Urothelium cell line (cell line): ENCODE measurements around the gene MRTFB.
"Not testable (repeated sequence)": the region's sequence is repeated elsewhere in the genome, so short reads cannot be mapped to it uniquely, and the experiment has no call there.

Experiments used
- DNase-seq: peaks from one replicate; pipeline ENCODE4 v3.0.0; 2011; ENCODE audit warnings: low spot score, mixed read lengths
- FAIRE-seq: peaks from 2 replicates; lab custom pipeline; 2011; peaks lifted over from hg19 to GRCh38; lab: Jason Lieb, UNC

Gene MRTFB, protein sequence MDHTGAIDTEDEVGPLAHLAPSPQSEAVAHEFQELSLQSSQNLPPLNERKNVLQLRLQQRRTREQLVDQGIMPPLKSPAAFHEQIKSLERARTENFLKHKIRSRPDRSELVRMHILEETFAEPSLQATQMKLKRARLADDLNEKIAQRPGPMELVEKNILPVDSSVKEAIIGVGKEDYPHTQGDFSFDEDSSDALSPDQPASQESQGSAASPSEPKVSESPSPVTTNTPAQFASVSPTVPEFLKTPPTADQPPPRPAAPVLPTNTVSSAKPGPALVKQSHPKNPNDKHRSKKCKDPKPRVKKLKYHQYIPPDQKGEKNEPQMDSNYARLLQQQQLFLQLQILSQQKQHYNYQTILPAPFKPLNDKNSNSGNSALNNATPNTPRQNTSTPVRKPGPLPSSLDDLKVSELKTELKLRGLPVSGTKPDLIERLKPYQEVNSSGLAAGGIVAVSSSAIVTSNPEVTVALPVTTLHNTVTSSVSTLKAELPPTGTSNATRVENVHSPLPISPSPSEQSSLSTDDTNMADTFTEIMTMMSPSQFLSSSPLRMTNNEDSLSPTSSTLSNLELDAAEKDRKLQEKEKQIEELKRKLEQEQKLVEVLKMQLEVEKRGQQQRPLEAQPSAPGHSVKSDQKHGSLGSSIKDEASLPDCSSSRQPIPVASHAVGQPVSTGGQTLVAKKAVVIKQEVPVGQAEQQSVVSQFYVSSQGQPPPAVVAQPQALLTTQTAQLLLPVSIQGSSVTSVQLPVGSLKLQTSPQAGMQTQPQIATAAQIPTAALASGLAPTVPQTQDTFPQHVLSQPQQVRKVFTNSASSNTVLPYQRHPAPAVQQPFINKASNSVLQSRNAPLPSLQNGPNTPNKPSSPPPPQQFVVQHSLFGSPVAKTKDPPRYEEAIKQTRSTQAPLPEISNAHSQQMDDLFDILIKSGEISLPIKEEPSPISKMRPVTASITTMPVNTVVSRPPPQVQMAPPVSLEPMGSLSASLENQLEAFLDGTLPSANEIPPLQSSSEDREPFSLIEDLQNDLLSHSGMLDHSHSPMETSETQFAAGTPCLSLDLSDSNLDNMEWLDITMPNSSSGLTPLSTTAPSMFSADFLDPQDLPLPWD

DNA sequence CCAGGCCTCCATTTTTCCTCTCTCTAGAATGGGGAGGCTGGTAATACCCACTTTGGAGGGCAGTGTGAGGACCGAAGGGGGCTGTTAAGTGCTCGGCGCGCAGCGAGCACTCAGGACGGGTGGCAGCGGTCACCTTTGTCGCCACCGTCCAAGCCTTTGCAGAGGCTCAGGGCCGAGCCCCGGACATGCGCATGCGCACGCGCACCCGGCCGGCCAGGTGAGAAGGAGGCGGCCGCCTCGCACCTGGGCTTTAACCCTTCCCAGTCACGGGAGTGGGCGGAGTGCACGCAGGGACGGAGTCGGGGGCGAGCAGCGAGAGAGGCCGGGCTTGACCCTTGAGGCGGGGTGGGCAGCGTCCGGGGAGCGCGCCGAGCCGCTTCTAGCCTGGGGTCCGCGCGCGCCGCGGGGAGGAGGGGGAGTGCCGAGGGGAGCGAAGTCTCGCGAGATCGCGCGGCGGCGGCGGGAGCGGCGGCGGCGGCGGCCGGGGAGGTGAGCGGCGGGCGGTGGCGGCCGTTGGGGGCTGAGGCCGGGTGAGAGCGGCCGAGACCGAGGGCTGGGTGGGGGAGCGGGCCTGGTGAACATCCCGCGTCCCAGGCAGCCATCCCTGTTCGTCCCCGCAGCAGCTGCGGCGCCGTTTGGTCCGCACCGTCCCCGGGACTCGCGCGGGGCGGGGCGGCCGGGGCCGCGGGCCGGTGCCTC, at the start of gene MRTFB:
Gene MRTFB, plus strand, starts transcription at position 443 of the 699 bp plus-strand sequence. CDS start 69,288 bp downstream, outside the sequence.
- FAIRE-seq (peak; percentile 79), DNase-seq (peak; percentile 92)

DNA sequence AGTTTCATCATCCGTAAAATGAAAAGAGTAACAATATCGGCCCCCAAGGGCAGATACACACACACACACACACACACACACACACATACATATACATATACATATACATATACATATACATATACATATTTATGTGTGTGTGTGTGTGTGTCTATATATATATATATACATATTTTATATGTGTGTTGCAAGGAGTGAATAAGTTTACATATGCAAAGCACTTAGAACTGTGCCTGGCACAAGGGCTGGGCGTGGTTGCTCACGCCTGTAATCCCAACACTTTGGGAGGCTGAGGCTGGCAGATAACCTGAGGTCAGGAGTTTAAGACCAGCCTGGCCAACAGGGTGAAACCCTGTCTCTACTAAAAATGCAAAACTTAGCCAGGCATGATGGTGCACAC, 47.6 kb upstream of the MRTFB start:
- DNase-seq, FAIRE-seq: not testable (repeated sequence)

DNA sequence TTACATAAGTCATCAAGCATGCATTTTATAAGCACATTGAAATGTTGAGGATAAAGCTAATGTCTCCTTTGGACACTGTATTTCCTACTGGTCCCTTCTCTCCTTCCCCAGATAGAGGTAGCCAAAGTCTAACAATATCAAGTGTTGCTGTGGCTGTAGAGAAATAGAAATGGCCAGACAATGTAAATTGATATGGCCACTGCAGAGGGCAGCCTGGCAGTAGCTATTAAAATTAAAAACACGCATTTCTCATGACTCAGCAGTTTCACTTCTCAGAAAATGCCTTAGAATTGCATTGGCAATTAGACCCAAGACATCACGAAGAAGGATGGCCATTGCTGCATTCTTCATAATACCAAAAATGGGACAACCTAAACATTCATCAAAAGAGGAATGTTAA, 46.8 kb upstream of the MRTFB start:
- FAIRE-seq: no peak
- no peak for DNase-seq

DNA sequence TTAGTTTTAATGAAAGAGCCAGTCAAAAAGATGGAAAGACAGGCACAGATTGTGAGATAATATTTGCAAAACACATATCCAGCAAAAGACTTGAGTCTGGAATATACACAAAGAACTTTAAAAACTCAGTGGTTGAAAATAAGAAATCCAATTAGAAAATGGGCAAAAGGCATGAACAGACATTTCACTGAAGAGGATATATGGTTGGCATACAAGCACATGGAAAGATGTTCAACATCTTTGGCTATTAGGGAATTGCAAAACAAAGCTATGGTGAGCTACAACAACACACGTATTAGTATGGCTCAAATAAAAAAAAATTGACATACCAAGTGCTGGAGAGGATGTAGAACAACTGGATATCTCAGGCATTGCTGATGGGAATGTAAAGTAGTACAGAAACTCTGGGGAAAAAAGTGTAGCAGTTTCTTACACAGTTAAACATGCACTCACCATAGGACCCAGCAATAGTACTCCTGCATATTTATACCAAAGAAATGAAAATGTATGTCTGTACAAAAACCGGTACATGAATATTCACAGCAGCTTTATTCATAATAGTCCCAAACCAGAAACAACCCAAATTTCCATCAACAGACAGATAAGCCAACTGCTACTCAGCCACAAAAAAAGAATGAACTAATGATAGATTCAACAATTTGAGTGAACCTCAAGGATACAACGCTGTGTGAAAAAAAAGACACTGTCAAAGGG, 44.4 kb upstream of the MRTFB start:
- no peak for FAIRE-seq
- no peak for DNase-seq

DNA sequence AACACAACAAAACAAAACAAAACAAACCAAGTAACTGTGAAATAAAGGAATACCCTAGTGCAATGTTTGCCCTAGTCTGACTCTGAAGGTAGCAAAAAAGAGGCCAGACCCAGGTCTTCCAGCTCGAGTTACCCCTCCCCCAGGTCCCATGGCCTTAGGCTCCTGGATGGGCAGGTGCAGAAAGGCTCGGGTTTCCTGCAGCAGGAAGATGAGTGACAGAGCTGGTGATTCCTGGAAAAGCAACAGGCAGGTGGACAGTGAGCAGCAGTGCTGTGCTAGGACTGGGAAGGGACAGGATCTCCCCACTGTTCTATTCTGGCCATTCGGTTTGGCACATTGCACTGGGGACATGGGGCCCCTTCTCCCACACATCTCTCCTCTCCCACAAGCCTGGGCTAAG, 42.9 kb upstream of the MRTFB start:
- DNase-seq (no peak), FAIRE-seq (no peak)

DNA sequence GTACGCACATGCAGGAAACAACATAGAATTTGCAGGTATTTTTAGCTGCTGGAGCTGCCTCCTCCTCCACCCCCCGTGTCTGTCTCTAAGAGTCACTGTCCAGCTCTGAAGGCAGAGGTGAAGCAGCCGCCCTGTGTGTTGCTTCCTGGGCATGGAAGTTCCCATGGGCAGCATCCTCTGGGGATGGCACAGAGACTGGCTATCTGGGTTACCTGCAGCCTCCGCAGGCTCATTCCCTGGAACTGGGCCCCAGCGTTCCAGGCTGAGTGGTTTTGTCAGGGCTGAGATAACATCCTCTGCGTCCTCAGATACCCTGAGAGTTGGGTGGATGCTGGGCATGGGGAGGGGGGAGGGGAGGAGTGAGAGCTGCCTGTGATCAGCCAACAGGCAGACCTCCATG, 41.5 kb upstream of the MRTFB start:
- DNase-seq (no peak), FAIRE-seq (no peak)

DNA sequence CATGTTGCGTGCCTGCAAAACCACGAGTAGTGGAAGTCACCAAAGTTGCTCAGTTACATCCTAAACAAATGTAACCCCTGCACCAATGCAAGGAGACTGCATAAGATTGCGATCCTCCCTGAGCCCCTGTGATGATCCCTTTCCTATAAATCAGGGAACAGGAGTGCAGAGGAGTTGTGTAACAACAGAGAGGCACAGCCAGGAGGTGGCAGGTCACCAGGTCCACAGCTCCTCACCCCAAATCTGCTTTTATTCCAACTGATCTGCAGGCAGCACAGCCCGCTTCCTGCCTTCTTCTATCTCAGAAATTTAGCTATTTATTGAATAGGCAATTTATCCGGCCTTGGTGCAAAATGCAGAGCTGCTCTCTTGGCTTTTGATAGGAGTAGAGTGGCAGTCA, 36.0 kb upstream of the MRTFB start:
- DNase-seq (no peak), FAIRE-seq (no peak)

DNA sequence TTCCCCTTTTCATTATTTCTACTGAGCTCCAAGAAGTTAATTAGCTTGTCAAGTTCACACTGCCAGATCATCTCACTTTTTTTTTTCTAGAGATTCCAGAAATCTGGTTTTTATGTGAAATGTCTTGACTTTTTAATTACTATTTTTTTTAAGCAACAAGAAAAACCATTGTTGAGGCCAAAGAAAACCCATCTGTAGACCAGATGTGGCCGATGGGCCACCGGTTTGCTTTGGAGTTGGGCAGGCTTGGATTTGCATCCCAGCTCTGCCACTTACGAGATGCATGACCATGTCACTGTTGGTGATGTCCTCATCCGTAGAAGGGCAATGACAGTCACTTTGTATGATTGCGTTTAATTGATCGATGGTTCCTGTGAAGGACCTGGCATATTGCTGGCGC, 34.2 kb upstream of the MRTFB start:
- FAIRE-seq (no peak), DNase-seq (no peak)

DNA sequence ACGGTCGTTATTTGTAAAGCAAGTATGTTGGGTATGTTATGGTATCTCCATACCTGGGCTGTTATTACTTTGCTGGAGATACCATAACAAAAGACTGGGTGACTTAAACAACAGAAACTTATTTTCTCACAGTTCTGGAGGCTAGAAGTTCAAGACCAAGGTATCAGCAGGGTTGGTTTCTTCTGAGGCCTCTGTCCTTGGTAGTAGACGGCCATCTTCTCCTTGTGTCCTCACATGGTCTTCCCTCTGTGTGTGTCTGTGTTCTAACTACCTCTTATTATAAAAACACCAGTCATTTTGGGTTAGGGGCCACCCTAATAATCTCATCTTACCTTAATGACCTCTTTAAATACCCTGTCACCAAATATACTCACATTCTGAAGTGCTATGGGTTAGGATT, 33.2 kb upstream of the MRTFB start:
- DNase-seq (no peak), FAIRE-seq (no peak)

DNA sequence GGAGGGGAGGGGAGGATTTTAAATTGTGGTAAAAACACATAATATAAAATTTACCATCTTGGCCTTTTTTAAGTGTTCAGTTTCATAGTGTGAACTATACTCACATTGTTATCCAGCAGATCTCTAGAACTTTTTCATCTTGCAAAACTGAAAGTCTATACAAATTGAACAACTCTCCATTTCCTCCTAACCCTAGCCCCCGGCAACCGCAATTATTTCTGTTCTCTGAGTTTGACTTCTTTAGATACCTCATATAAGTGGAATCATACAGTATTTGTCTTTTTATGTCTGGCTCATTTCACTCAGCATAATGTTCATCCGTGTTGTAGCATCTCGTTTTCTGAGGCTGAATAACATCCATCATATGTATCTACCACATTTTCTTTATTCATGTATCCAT, 30.0 kb upstream of the MRTFB start:
- no peak for FAIRE-seq
- no peak for DNase-seq

DNA sequence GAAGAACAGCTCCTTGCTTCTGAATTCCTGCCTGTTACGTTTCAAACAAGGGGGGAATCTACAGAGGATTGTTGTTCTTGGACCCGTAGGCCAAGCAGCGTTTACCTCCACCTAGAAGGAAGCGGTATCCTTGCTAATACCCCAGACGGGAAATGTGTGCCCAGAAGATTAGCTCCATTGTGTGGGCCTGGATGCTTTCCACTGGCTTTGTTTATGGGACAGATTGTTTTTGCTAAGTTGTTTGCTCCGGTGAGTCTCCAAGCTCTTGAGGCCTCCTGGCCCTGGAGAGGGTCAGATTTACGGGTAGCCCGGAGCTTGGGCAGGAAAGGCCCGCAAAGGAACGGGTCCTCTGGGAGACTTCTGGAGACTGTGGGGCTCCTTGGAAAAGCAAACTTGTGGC, 28.4 kb upstream of the MRTFB start:
- FAIRE-seq (no peak), DNase-seq (no peak)

DNA sequence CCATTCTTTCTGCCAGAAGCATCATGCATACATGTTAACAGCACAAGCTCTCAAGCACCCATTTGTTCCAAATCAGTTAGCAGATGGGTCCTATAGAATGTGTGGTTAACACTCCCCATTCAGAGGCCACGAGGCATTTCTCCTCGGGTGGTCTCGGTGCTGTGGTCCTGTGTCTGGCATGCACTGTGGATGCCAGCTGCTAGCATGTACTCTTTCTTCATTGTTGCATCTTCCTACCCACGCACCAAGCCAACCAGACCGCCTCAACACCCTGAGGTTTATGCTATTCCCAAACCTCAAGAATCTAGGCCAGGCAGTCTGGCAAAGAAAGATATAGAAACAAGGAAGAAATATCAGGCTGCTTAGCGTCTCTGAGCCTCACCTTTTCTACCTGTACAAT, 27.8 kb upstream of the MRTFB start:
- DNase-seq: no peak
- FAIRE-seq: no peak

DNA sequence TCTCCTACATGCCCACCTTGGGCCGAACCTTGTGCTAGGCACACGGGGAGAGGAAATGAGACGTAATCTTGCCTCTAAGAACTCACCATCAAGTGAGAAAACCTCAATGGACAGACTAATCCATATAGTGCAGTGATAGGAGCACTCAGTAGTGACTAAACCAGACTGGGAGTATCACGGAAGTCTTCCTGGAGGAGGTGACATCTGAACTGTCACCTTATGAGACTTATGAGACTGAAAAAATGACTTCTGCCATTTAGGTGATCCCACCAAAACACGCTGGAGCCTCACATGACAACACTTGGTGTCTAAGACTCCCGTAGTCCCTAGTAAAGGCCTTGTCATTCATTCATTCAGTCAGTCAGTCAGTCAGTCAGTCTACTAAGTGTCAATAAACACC, 27.3 kb upstream of the MRTFB start:
- FAIRE-seq (peak; percentile 76), DNase-seq (no peak)

DNA sequence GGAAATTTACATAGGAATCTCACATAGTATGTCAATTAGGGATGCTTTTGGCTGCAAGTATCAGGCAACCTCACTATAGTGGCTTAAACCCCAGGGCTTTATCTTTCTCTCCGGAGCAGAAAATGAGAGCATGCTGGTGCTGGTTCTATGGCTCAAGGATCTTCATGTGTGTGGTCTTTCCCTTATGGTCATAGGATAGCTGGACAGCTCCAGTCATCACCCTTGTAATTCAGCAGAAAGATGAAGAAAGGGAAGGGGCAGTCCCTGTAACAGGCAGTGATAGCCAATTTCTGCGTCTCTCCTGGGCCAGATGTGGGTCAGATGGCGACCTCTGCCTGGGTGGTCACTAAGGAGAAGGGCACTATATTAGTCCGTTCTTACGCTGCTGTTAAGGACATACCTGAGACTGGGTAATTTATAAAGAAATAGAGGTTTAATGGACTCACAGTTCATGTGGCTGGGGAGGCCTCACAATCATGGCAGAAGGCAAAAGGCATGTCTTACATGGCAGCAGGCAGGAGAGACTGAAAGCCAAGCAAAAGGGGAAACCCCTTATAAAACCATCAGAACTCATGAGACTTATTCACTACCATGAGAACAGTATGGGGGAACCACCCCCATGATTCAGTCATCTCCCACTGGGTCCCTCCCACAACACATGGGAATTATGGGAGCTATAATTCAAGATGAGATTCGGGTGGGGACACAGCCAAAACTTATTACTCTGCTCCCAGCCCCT, 23.8 kb upstream of the MRTFB start:
- FAIRE-seq, DNase-seq: not testable (repeated sequence)

DNA sequence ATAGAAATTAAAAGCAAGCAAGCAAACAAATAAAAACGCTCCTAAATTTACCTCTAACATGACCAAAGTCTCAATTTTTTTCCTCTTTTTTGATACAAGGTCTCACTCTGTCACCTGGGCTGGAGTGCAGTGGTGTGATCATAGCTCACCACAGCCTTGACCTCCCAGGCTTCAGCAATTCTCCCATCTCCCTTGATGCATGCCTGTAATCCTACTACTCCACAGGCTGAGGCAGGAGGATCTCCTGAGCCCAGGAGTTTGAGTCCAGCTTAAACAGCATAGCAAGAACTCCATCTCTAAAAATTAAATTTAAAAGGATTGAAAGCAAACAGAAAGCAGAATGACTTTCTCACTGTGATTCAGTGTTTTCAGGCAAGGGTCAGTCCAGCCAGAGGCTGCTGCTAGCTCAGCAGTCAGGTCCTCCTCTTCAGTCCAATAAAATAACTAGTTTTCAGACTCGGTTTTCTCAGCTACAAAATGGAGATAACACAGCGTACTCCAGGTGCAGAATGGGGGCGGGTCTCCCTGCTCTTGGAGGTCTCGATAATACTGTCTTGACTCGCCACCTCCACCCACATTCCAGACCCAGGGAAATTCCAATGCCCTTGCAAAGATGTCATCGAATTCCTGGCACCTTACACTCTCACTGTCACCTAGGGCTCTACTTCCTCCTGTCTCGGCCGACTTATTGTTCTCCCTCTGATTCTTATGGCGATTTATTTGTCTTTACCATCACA, 20.7 kb upstream of the MRTFB start:
- FAIRE-seq: no peak
- DNase-seq: peak; percentile 75

DNA sequence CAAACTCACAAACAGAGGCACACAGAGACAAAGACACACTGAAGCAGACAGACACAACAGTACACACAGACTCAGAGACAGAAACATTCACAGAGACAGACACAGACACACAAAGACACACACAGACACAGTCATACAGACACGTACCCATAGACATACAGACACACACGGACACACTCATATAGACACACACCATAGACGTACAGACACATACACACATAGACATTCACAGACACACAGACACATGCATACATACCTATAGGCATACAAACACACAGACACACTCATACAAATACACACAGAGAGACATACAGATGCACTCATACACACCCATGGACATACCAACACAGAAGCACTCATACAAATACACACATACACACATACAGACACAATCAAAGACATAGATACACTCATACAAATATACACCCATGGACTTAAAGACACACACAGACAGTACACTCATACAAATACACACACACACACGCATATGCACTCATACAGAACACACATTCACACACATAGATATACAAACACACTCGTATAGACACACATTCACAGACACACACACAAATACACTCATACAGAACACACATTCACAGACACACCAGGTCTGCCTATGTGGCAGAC, 19.9 kb upstream of the MRTFB start:
- FAIRE-seq (peak; percentile 91), DNase-seq (no peak)

DNA sequence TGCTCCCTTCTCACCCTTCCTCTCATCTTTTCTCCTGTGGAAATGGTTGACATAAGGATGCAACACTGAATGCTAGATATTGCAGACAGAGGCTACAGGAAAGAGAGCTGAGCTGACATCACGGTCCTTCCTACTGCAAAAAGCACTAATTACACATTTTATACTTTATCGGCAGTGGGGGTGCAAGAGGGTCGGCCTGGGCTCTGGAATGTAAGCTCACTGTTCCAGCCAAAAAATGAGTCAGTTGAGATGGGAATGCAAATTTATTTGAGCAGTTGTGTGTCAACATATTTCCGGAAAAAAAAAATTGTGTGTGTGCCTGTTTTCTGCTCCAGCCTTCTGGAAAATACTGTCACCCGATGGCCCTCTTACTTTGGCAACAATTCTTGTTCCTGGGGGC, 14.1 kb upstream of the MRTFB start:
- DNase-seq: peak; percentile 22
- FAIRE-seq: no peak

DNA sequence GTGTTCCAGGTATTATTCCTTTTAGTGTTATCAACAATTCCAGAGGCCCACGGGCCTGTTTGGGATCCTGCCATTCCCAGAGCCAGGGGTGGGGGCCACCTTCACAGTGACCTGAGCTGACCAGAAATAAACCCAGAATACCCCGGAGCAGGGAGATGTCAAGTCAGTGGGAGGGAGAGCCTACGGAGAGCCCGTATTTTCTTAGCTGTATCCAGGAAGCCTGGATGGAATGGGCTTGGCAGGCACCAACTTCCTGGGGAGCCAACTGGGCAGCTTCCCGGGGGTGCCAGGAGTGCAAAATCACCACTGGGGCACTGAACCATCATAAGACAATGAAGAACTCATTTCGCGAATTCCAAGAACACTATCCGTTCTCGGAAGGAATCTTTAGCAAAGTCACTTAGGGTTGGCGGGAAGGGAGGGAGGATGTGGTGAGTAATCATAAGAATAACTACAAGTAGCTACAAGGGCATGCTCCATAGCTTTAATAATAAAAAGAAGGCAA, 13.2 kb upstream of the MRTFB start:
- DNase-seq: no peak
- no peak for FAIRE-seq
